Right atrium auricular region (tissue), 2 donors: Measurements from ENCODE around the gene AKAP8. TPM values are rescaled to one million over a fixed set of nuclear protein-coding genes. Genes with fewer than 3 reads are reported as not detected.

ENCODE experiments used
- DNase-seq: peaks from one replicate; pipeline ENCODE4 v3.0.0-alpha.2; 2019; ENCODE audit warnings: low spot score
- H3K27ac ChIP-seq, 2 donors: fragments of 200-600 bp; sonication (generic); 1 replicate in 1 of 2; 2 replicates in 1 of 2; pipeline ENCODE4 v1.5.1; 2016 to 2019
- H3K27me3 ChIP-seq, 2 donors: fragments of 200-600 bp; sonication (generic); one replicate each; pipeline versions ENCODE4 v1.5.1 to v1.6.0; 2017 to 2019
- H3K36me3 ChIP-seq: fragments of 200-600 bp; sonication (generic); one replicate; pipeline ENCODE4 v1.5.1; 2016
- H3K4me1 ChIP-seq, 2 donors: fragments of 200-600 bp; sonication (generic); one replicate each; pipeline versions ENCODE4 v1.5.1 to v1.6.0; 2017 to 2019
- H3K4me3 ChIP-seq, 2 donors: fragments of 200-600 bp; sonication (generic); 1 replicate in 1 of 2; 2 replicates in 1 of 2; pipeline ENCODE4 v1.5.1; 2017 to 2019; ENCODE audit warnings: mild to moderate bottlenecking in 1 of 2, moderate library complexity in 1 of 2
- H3K9me3 ChIP-seq, 2 donors: fragments of 200-600 bp; sonication (generic); one replicate each; pipeline ENCODE4 v1.5.1; 2019
- total RNA-seq, 2 donors: library from RNA; depleted of rRNA; stranded (reverse); fragments of >200 nt; gene quantifications; one replicate each; pipeline ENCODE4 v1.1.0, GENCODE V29; 2016
- TF ChIP-seq, protein P1 (sequence below), 2 donors: fragments of 200-600 bp; sonication (generic); IDR thresholded peaks; one replicate each; pipeline ENCODE4 v1.5.1; 2019; ENCODE audit warnings: antibody characterized with exemption in 2 of 2

AKAP8 gene
- total RNA-seq, 2 donors from 2014 or later, result 12.3 to 17.9 TPM

DNA sequence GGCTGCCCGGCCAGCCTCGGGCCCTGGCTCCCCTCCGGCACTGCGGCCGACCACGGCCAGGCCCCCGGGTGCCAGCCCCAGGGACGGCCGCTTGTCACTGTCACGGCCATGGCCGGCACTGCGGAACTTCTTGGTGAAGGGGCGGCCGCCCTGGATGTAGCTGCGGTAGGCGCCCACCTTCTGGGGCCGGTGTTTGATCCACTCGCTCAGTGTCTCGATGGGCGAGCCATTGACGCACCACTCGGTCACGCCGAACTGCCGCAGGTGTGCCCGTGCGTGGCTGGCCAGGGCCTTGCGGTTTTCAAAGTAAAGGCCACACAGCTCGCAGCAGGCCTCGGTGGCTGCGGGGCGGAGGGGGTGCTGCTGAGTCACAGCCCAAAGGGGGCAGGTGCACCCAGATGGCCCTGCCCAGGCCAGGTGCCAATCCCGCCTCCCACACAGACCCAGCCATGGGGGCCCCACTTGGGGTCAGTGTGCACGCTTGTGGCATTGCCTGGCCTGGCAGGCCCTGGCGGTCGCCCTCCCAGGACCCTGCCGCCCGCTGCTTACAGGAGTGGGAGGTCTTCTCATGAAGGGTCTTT is 45.2 kb upstream of the AKAP8 start:
- DNase-seq, result no peak
- H3K36me3 ChIP-seq, result peaks cover 57% of the 10 kb centered on the region
- no peak overlapping the region for H3K27ac ChIP-seq
- H3K4me3 ChIP-seq, result no peak overlapping the region
- H3K4me1 ChIP-seq, result peaks cover 0 to 34% of the 10 kb centered on the region in 2 donors
- no peaks in the 10 kb centered on the region for H3K27me3 ChIP-seq
- TF ChIP-seq, protein P1, sequence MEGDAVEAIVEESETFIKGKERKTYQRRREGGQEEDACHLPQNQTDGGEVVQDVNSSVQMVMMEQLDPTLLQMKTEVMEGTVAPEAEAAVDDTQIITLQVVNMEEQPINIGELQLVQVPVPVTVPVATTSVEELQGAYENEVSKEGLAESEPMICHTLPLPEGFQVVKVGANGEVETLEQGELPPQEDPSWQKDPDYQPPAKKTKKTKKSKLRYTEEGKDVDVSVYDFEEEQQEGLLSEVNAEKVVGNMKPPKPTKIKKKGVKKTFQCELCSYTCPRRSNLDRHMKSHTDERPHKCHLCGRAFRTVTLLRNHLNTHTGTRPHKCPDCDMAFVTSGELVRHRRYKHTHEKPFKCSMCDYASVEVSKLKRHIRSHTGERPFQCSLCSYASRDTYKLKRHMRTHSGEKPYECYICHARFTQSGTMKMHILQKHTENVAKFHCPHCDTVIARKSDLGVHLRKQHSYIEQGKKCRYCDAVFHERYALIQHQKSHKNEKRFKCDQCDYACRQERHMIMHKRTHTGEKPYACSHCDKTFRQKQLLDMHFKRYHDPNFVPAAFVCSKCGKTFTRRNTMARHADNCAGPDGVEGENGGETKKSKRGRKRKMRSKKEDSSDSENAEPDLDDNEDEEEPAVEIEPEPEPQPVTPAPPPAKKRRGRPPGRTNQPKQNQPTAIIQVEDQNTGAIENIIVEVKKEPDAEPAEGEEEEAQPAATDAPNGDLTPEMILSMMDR (IDR thresholded peaks at IDR 0.05), result no peak
- no peaks in the 10 kb centered on the region for H3K9me3 ChIP-seq

GRCh38 chr19:15424121-15424520 is 44.5 kb upstream of the AKAP8 start:
- TF ChIP-seq, protein P1 (IDR thresholded peaks at IDR 0.05), result no peak
- DNase-seq, result no peak

DNA sequence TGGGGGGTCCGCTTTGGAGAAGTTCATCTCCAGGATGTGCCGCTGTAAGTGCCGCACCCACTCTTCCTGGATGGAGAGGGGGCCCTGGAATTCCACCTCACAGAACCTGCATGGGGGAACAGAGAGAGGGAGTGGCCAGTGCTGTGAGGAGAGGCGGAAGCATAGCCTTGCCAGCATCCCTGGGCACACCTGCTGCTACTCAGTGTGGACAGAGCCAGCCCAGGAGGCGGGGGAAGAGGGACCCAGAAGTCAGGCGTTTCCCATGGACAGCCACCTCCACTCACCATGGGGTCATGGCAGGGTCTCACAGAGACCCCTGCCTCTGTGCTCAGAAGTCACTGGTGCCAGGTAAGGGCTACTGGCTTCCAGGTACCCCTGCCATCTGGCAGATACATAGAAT is 43.5 kb upstream of the AKAP8 start:
- TF ChIP-seq, protein P1 (IDR thresholded peaks at IDR 0.05), result no peak
- H3K4me3 ChIP-seq, result no peak overlapping the region
- H3K4me1 ChIP-seq, result peaks cover 0 to 23% of the 10 kb centered on the region in 2 donors
- no peak overlapping the region for H3K27ac ChIP-seq
- no peaks in the 10 kb centered on the region for H3K9me3 ChIP-seq
- no peak for DNase-seq
- H3K36me3 ChIP-seq, result peaks cover 56% of the 10 kb centered on the region
- H3K27me3 ChIP-seq, result no peaks in the 10 kb centered on the region

More at GRCh38 chr19:15424121-15424520, 44.5 kb upstream of the AKAP8 start:
- no peak overlapping the region for H3K4me3 ChIP-seq
- no peaks in the 10 kb centered on the region for H3K9me3 ChIP-seq
- H3K27ac ChIP-seq, result no peak overlapping the region
- peaks cover 0 to 33% of the 10 kb centered on the region in 2 donors for H3K4me1 ChIP-seq
- peaks cover 57% of the 10 kb centered on the region for H3K36me3 ChIP-seq
- H3K27me3 ChIP-seq, result no peaks in the 10 kb centered on the region

GRCh38 chr19:15422296-15423075 is 42.9 kb upstream of the AKAP8 start:
- peaks cover 49% of the 10 kb centered on the region for H3K36me3 ChIP-seq
- H3K27ac ChIP-seq, result peak overlapping the region; percentile 62 to 63
- H3K4me3 ChIP-seq, result no peak overlapping the region
- no peak for DNase-seq
- H3K9me3 ChIP-seq, result no peaks in the 10 kb centered on the region
- no peaks in the 10 kb centered on the region for H3K27me3 ChIP-seq
- peaks cover 0 to 26% of the 10 kb centered on the region in 2 donors for H3K4me1 ChIP-seq
- TF ChIP-seq, protein P1 (IDR thresholded peaks at IDR 0.05), result no peak

- no peak overlapping the region for H3K4me3 ChIP-seq
Observed at GRCh38 chr19:15421721-15422260, 42.2 kb upstream of the AKAP8 start.

More at GRCh38 chr19:15421721-15422260, 42.2 kb upstream of the AKAP8 start:
- peaks cover 0 to 33% of the 10 kb centered on the region in 2 donors for H3K4me1 ChIP-seq
- DNase-seq, result no peak
- peaks cover 42% of the 10 kb centered on the region for H3K36me3 ChIP-seq
- H3K9me3 ChIP-seq, result no peaks in the 10 kb centered on the region
- peak overlapping the region; percentile 62 to 63 for H3K27ac ChIP-seq
- H3K27me3 ChIP-seq, result no peaks in the 10 kb centered on the region
- TF ChIP-seq, protein P1 (IDR thresholded peaks at IDR 0.05), result no peak
